ENCODE results near the gene ITIH3. TPM values are rescaled to one million over a fixed set of nuclear protein-coding genes. Genes with fewer than 3 reads are reported as not detected.

Gene ITIH3
- total RNA-seq, 2 donors from 2014 or later, result not detected

DNA sequence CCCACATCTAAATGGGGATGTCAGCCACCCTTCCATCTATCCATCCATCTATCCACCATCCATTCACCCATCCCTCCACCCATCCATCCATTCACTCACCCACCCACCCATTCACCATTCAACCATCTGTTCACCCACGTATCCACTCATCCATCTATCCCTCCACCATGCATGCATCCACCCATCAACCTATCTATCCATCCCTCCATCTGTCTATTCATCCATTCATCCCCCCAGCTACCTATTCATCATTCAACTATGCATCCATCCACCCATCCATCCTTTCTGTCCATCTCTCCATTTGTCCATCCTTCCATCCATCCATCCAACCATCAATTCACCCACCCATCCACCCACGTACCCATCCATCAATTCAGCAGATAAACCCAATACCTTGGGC is 14.6 kb downstream of the ITIH3 start:
- Mint-ChIP-seq H3K27me3 (ENCODE audit: insufficient read depth) (peaks cover 12% of the 10 kb centered on the region), H3K27ac (no peak overlapping the region), H3K9me3 (no peaks in the 10 kb centered on the region), H3K4me1 (no peaks in the 10 kb centered on the region), H3K4me3 (no peak overlapping the region), H3K36me3 (ENCODE audit: low read depth) (no peaks in the 10 kb centered on the region)
- 78% methylated on average over 2 of the region's 2 CpGs for WGBS, 2 experiments (ENCODE audit: insufficient coverage in 1 of 2, insufficient read length in 1 of 2)
- Histone ChIP-seq H3K36me3 (ENCODE audit: control insufficient read depth, insufficient read depth, low read length) (no peaks in the 10 kb centered on the region), H3K9me3 (ENCODE audit: control insufficient read depth, low read length) (no peaks in the 10 kb centered on the region), H3K4me1 (ENCODE audit: control insufficient read depth, insufficient read depth, low read length) (no peaks in the 10 kb centered on the region), H3K4me3 (ENCODE audit: low read length) (no peak overlapping the region), H3K27ac (ENCODE audit: low read depth, low read length) (no peak overlapping the region), H3K9ac (ENCODE audit: extremely low read depth, low read length, poor library complexity, severe bottlenecking) (no peak overlapping the region), H3K27me3 (ENCODE audit: control insufficient read depth, insufficient read depth, low read length, poor library complexity, severe bottlenecking) (no peaks in the 10 kb centered on the region)
- no peak for DNase-seq
- TF ChIP-seq CTCF (conservative IDR thresholded peaks at IDR 0.05), result no peak

GRCh38 chr3:52809662-52810377 is 15.2 kb downstream of the ITIH3 start:
- H3K9ac ChIP-seq (ENCODE audit: extremely low read depth, low read length, poor library complexity, severe bottlenecking), result no peak overlapping the region
- DNase-seq, result no peak
- H3K4me3 Mint-ChIP-seq, result no peak overlapping the region
- H3K9me3 Mint-ChIP-seq, result no peaks in the 10 kb centered on the region
- WGBS, 2 experiments (ENCODE audit: insufficient coverage in 1 of 2, insufficient read length in 1 of 2), result 79 to 90% methylated on average over 6 to 7 of the region's 7 CpGs
- H3K4me1 Mint-ChIP-seq, result no peaks in the 10 kb centered on the region
- no peaks in the 10 kb centered on the region for H3K36me3 Mint-ChIP-seq (ENCODE audit: low read depth)
- H3K27me3 ChIP-seq (ENCODE audit: control insufficient read depth, insufficient read depth, low read length, poor library complexity, severe bottlenecking), result no peaks in the 10 kb centered on the region
- no peaks in the 10 kb centered on the region for H3K4me1 ChIP-seq (ENCODE audit: control insufficient read depth, insufficient read depth, low read length)
- no peaks in the 10 kb centered on the region for H3K36me3 ChIP-seq (ENCODE audit: control insufficient read depth, insufficient read depth, low read length)
- no peak overlapping the region for H3K27ac ChIP-seq (ENCODE audit: low read depth, low read length)
- H3K4me3 ChIP-seq (ENCODE audit: low read length), result no peak overlapping the region
- H3K27ac Mint-ChIP-seq, result no peak overlapping the region
- peaks cover 12% of the 10 kb centered on the region for H3K27me3 Mint-ChIP-seq (ENCODE audit: insufficient read depth)
- no peaks in the 10 kb centered on the region for H3K9me3 ChIP-seq (ENCODE audit: control insufficient read depth, low read length)
- no peak for TF ChIP-seq CTCF (conservative IDR thresholded peaks at IDR 0.05)

- H3K36me3 Mint-ChIP-seq (ENCODE audit: low read depth), result no peaks in the 10 kb centered on the region
- H3K9me3 Mint-ChIP-seq, result no peaks in the 10 kb centered on the region
- DNase-seq, result no peak
- no peaks in the 10 kb centered on the region for H3K4me1 Mint-ChIP-seq
- peaks cover 12% of the 10 kb centered on the region for H3K27me3 Mint-ChIP-seq (ENCODE audit: insufficient read depth)
- Histone ChIP-seq H3K4me1 (ENCODE audit: control insufficient read depth, insufficient read depth, low read length) (no peaks in the 10 kb centered on the region), H3K36me3 (ENCODE audit: control insufficient read depth, insufficient read depth, low read length) (no peaks in the 10 kb centered on the region), H3K4me3 (ENCODE audit: low read length) (no peak overlapping the region), H3K27me3 (ENCODE audit: control insufficient read depth, insufficient read depth, low read length, poor library complexity, severe bottlenecking) (no peaks in the 10 kb centered on the region), H3K9ac (ENCODE audit: extremely low read depth, low read length, poor library complexity, severe bottlenecking) (no peak overlapping the region), H3K27ac (ENCODE audit: low read depth, low read length) (no peak overlapping the region), H3K9me3 (ENCODE audit: control insufficient read depth, low read length) (no peaks in the 10 kb centered on the region)
- H3K27ac Mint-ChIP-seq, result no peak overlapping the region
- WGBS, 2 experiments (ENCODE audit: insufficient coverage in 1 of 2, insufficient read length in 1 of 2), result 90 to 97% methylated on average over 5 to 11 of the region's 11 CpGs
- H3K4me3 Mint-ChIP-seq, result no peak overlapping the region
- no peak for TF ChIP-seq CTCF (conservative IDR thresholded peaks at IDR 0.05)
Observed at GRCh38 chr3:52810923-52811322, 16.3 kb downstream of the ITIH3 start.

Measured in endodermal cell (in vitro differentiated cells).